Progenitor cell of endocrine pancreas (in vitro differentiated cells): ENCODE measurements around the gene OR52L1. TPM values are rescaled to one million over a fixed set of nuclear protein-coding genes. Genes with fewer than 3 reads are reported as not detected.

Experiments used
- DNase-seq: peaks from one replicate; pipeline ENCODE4 v3.0.0; 2021; ENCODE audit warnings: low spot score; ENCODE audit not compliant: unreplicated experiment
- H3K27ac Mint-ChIP-seq: 2 replicates; pipeline ENCODE4 v1.8.0; 2021; ENCODE audit warnings: mild to moderate bottlenecking, moderate library complexity, mixed read lengths
- H3K27me3 Mint-ChIP-seq: 2 replicates; pipeline ENCODE4 v1.8.0; 2021; ENCODE audit warnings: mixed read lengths
- H3K36me3 Mint-ChIP-seq: 2 replicates; pipeline ENCODE4 v1.8.0; 2022; ENCODE audit warnings: mixed read lengths; ENCODE audit not compliant: insufficient read depth
- H3K4me1 Mint-ChIP-seq: 2 replicates; pipeline ENCODE4 v1.8.0; 2021; ENCODE audit warnings: low read depth, mixed read lengths
- H3K4me3 Mint-ChIP-seq: 2 replicates; pipeline ENCODE4 v1.8.0; 2021; ENCODE audit warnings: low read depth, mild to moderate bottlenecking, moderate library complexity, mixed read lengths
- H3K9me3 Mint-ChIP-seq: 2 replicates; pipeline ENCODE4 v1.8.0; 2021; ENCODE audit warnings: low read depth, mixed read lengths
- CTCF ChIP-seq: fragments of 200-600 bp; sonication (generic); IDR thresholded peaks from one replicate; pipeline ENCODE4 v1.5.0; 2021; ENCODE audit warnings: antibody characterized with exemption, mild to moderate bottlenecking; ENCODE audit not compliant: unreplicated experiment
- total RNA-seq: library from RNA; stranded (reverse); gene quantifications from 2 replicates; pipeline ENCODE4 v1.2.1, GENCODE V29; 2021

OR52L1 gene
- total RNA-seq, 1 donor from 2014 or later, result not detected

- H3K9me3 Mint-ChIP-seq, result no peaks in the 10 kb centered on the region
- no peak overlapping the region for H3K4me3 Mint-ChIP-seq
- H3K27ac Mint-ChIP-seq, result no peak overlapping the region
- no peaks in the 10 kb centered on the region for H3K36me3 Mint-ChIP-seq
- DNase-seq, result no peak
- no peaks in the 10 kb centered on the region for H3K4me1 Mint-ChIP-seq
- peaks cover 3% of the 10 kb centered on the region for H3K27me3 Mint-ChIP-seq
- no peak for TF ChIP-seq CTCF
Measured at GRCh38 chr11:6013042-6013441, 26.3 kb upstream of the OR52L1 start.

- no peak for TF ChIP-seq CTCF
- Mint-ChIP-seq H3K27me3 (peaks cover 3% of the 10 kb centered on the region), H3K4me1 (no peaks in the 10 kb centered on the region), H3K9me3 (no peaks in the 10 kb centered on the region), H3K27ac (no peak overlapping the region), H3K36me3 (no peaks in the 10 kb centered on the region), H3K4me3 (no peak overlapping the region)
- no peak for DNase-seq
Measured at GRCh38 chr11:6012035-6012668, 25.4 kb upstream of the OR52L1 start.

- Mint-ChIP-seq H3K9me3 (no peaks in the 10 kb centered on the region), H3K4me1 (no peaks in the 10 kb centered on the region), H3K27me3 (peaks cover 22% of the 10 kb centered on the region), H3K4me3 (no peak within 1 kb of the TSS), H3K27ac (no peak within 1 kb of the TSS), H3K36me3 (no peaks in the 10 kb centered on the region)
- no peak for TF ChIP-seq CTCF
- DNase-seq, result no peak
Measured at GRCh38 chr11:6006846-6007245, 20.1 kb upstream of the OR52L1 start, which contains the start of gene OR56A4. Gene OR56A4 (minus strand): TSS chr11:6006946. CDS start chr11:6002992, 3,954 bp downstream.

- DNase-seq, result no peak
- Mint-ChIP-seq H3K4me3 (no peak overlapping the region), H3K9me3 (no peaks in the 10 kb centered on the region), H3K27me3 (peaks cover 23% of the 10 kb centered on the region), H3K4me1 (no peaks in the 10 kb centered on the region), H3K36me3 (no peaks in the 10 kb centered on the region), H3K27ac (no peak overlapping the region)
- TF ChIP-seq CTCF, result no peak
Measured at GRCh38 chr11:6006395-6006794, 19.6 kb upstream of the OR52L1 start.

GRCh38 chr11:6002202-6002699 lies 15.5 kb upstream of the OR52L1 start:
- no peaks in the 10 kb centered on the region for H3K36me3 Mint-ChIP-seq
- no peaks in the 10 kb centered on the region for H3K4me1 Mint-ChIP-seq
- TF ChIP-seq CTCF, result no peak
- no peak overlapping the region for H3K27ac Mint-ChIP-seq
- no peak for DNase-seq
- peaks cover 28% of the 10 kb centered on the region for H3K27me3 Mint-ChIP-seq
- H3K4me3 Mint-ChIP-seq, result no peak overlapping the region
- H3K9me3 Mint-ChIP-seq, result no peaks in the 10 kb centered on the region
